Effector memory CD4-positive, alpha-beta T cell (primary cell): ENCODE results near the gene KDM8.
"Not testable (repeated sequence)": the region's sequence is repeated elsewhere in the genome, so short reads cannot be mapped to it uniquely, and the experiment has no call there.

Source experiments
- DNase-seq, 3 donors: peaks; one replicate each; pipeline ENCODE4 v3.0.0-alpha.2; 2020
- H3K27ac ChIP-seq: 2 replicates; pipeline ENCODE4 v1.7.0; 2013; ENCODE audit warnings: mild to moderate bottlenecking, low read length, moderate library complexity; ENCODE audit not compliant: insufficient read depth, poor library complexity, severe bottlenecking
- H3K27me3 ChIP-seq: replicated peaks from 2 replicates; pipeline ENCODE4 v1.7.0; 2013; ENCODE audit warnings: mild to moderate bottlenecking, low read length; ENCODE audit not compliant: insufficient read depth, control insufficient read depth, poor library complexity, severe bottlenecking
- H3K36me3 ChIP-seq: 2 replicates; pipeline ENCODE4 v1.7.0; 2013; ENCODE audit warnings: mild to moderate bottlenecking, low read length, moderate library complexity; ENCODE audit not compliant: control insufficient read depth, insufficient read depth
- H3K4me1 ChIP-seq: 2 replicates; pipeline ENCODE4 v1.7.0; 2013; ENCODE audit warnings: low read length, mild to moderate bottlenecking; ENCODE audit not compliant: control insufficient read depth, insufficient read depth, poor library complexity, severe bottlenecking
- H3K4me3 ChIP-seq: 2 replicates; pipeline ENCODE4 v1.7.0; 2013; ENCODE audit warnings: low read length, low read depth, mild to moderate bottlenecking; ENCODE audit not compliant: insufficient read depth, poor library complexity, severe bottlenecking
- H3K9me3 ChIP-seq: 2 replicates; pipeline ENCODE4 v1.7.0; 2013; ENCODE audit warnings: mild to moderate bottlenecking, low read length, moderate library complexity; ENCODE audit not compliant: control insufficient read depth

The KDM8 gene

GRCh38 chr16:27240948-27241531 lies 37.7 kb downstream of the KDM8 start:
- no peak for DNase-seq

GRCh38 chr16:27241658-27242057 lies 38.3 kb downstream of the KDM8 start:
- no peaks in the 10 kb centered on the region for H3K9me3 ChIP-seq
- no peak for DNase-seq
- H3K4me3 ChIP-seq = no peak overlapping the region
- H3K27me3 ChIP-seq = no peaks in the 10 kb centered on the region
- H3K4me1 ChIP-seq = peaks cover 32% of the 10 kb centered on the region
- no peaks in the 10 kb centered on the region for H3K36me3 ChIP-seq
- no peak overlapping the region for H3K27ac ChIP-seq

More at GRCh38 chr16:27240948-27241531, 37.7 kb downstream of the KDM8 start:
- Histone ChIP-seq H3K27me3 (no peaks in the 10 kb centered on the region), H3K36me3 (no peaks in the 10 kb centered on the region), H3K4me3 (no peak overlapping the region), H3K9me3 (no peaks in the 10 kb centered on the region), H3K27ac (no peak overlapping the region), H3K4me1 (peaks cover 36% of the 10 kb centered on the region)

GRCh38 chr16:27242398-27242797 lies 39.1 kb downstream of the KDM8 start:
- no peaks in the 10 kb centered on the region for H3K9me3 ChIP-seq
- H3K4me1 ChIP-seq = peaks cover 25% of the 10 kb centered on the region
- H3K27ac ChIP-seq = peak overlapping the region; percentile 21
- no peak for DNase-seq
- no peaks in the 10 kb centered on the region for H3K27me3 ChIP-seq
- no peaks in the 10 kb centered on the region for H3K36me3 ChIP-seq
- no peak overlapping the region for H3K4me3 ChIP-seq

- H3K4me1 ChIP-seq = peaks cover 19% of the 10 kb centered on the region
- DNase-seq = no peak
- H3K27ac ChIP-seq = peak overlapping the region; percentile 21
- H3K36me3 ChIP-seq = no peaks in the 10 kb centered on the region
- no peak overlapping the region for H3K4me3 ChIP-seq
- no peaks in the 10 kb centered on the region for H3K27me3 ChIP-seq
- no peaks in the 10 kb centered on the region for H3K9me3 ChIP-seq
These were observed 39.7 kb downstream of the KDM8 start for GRCh38 chr16:27242868-27243590.

GRCh38 chr16:27243725-27244362 lies 40.5 kb downstream of the KDM8 start:
- H3K27me3 ChIP-seq = no peaks in the 10 kb centered on the region
- peaks cover 12% of the 10 kb centered on the region for H3K4me1 ChIP-seq
- no peak overlapping the region for H3K27ac ChIP-seq
- DNase-seq = no peak
- no peaks in the 10 kb centered on the region for H3K36me3 ChIP-seq
- no peak overlapping the region for H3K4me3 ChIP-seq
- H3K9me3 ChIP-seq = no peaks in the 10 kb centered on the region

- H3K27me3 ChIP-seq = no peaks in the 10 kb centered on the region
- H3K36me3 ChIP-seq = no peaks in the 10 kb centered on the region
- H3K4me3 ChIP-seq = no peak overlapping the region
- peaks cover 12% of the 10 kb centered on the region for H3K4me1 ChIP-seq
- no peak for DNase-seq
- no peaks in the 10 kb centered on the region for H3K9me3 ChIP-seq
- H3K27ac ChIP-seq = no peak overlapping the region
These were observed 41.0 kb downstream of the KDM8 start for GRCh38 chr16:27244363-27244755.

GRCh38 chr16:27245276-27246172 lies 42.2 kb downstream of the KDM8 start:
- no peaks in the 10 kb centered on the region for H3K9me3 ChIP-seq
- no peak overlapping the region for H3K4me3 ChIP-seq
- H3K27ac ChIP-seq = no peak overlapping the region
- H3K27me3 ChIP-seq = no peaks in the 10 kb centered on the region
- no peak for DNase-seq
- peaks cover 12% of the 10 kb centered on the region for H3K4me1 ChIP-seq
- H3K36me3 ChIP-seq = no peaks in the 10 kb centered on the region

GRCh38 chr16:27246439-27246838 lies 43.1 kb downstream of the KDM8 start:
- H3K27ac ChIP-seq = no peak overlapping the region
- peaks cover 12% of the 10 kb centered on the region for H3K4me1 ChIP-seq
- DNase-seq = no peak
- no peaks in the 10 kb centered on the region for H3K27me3 ChIP-seq
- H3K4me3 ChIP-seq = no peak overlapping the region
- H3K36me3 ChIP-seq = no peaks in the 10 kb centered on the region
- no peaks in the 10 kb centered on the region for H3K9me3 ChIP-seq

GRCh38 chr16:27247076-27247475 lies 43.8 kb downstream of the KDM8 start:
- not testable (repeated sequence) for H3K27ac ChIP-seq, DNase-seq

More at GRCh38 chr16:27247076-27247475, 43.8 kb downstream of the KDM8 start:
- H3K9me3 ChIP-seq, H3K27me3 ChIP-seq, H3K36me3 ChIP-seq, H3K4me3 ChIP-seq: not testable (repeated sequence)
- peaks cover 12% of the 10 kb centered on the region for H3K4me1 ChIP-seq
